ENCODE measurements around the gene SETD3.

The SETD3 gene

GRCh38 chr14:99516871-99517642 is 36.4 kb upstream of the SETD3 start:
- no peak for DNase-seq

- no peak for DNase-seq
Observed at GRCh38 chr14:99516156-99516870, 35.7 kb upstream of the SETD3 start.

- DNase-seq = no peak
Observed at GRCh38 chr14:99515301-99516155, 34.9 kb upstream of the SETD3 start.

DNA sequence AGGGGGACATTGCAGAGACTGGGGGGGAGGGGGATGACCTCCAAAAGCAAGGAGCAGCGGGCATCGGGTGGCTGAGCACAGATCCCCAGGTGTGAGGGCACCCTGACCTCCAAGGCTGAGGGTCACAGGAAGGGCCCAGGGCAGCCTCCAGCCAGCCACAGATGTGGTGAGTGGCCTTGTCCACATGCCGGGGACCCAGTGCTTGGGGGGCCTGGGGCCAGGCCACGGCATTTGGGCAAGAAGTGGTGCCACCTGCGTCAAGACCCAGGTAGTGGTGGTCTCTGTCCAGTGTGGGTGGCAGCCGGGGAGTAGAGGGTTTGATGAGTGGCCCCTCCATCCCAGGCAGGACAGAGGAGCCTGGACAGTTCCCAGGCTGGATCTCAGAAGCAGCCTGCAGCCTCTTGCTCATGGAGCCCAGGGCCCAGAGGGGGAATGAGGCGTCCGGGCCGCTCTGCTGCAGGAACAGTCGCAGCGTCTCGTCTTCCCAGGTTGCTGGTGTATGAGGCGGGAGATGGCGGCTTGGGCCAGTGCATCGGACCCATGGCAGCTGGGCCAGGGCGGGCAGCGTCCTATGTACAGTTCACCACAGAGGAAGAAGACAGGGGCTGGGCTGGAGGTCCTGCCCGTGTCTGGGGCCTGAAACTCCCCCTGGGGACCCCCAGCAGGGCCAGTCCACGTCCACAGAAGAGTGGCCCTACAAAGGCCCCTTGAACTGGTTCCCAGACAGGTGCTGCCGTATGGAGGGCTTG is 34.1 kb upstream of the SETD3 start:
- no peak for DNase-seq

DNA sequence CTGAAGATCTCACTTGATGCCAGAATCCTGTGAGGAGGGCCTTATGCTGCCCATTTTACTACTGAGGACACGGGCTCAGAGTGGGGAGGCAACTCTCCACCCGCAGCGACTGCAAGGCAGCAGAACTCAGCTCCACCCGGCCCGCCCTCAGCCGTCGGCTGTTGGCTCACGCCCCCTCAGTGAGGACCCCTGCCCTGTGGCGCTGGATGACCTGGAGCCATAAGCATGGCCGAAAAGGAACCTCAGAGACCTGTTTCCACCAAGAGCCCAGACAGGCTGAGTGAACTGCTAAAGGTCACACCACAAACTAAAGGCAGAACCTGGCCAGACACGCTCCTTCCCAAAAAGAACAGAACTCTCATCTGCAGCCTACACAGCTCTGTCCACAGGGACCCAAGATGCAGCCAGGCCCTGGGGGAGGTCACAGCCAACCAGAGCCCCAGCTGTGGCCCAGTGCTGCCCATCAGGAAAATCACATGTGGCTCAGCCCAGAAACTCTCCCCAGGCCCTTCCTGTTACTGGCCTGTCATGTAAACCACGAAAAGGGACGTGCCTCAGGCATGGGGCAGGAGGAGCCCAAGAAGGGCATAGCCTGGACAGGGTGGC is 33.4 kb upstream of the SETD3 start:
- DNase-seq = no peak

- DNase-seq = no peak
Observed at GRCh38 chr14:99513183-99513694, 32.6 kb upstream of the SETD3 start.

DNA sequence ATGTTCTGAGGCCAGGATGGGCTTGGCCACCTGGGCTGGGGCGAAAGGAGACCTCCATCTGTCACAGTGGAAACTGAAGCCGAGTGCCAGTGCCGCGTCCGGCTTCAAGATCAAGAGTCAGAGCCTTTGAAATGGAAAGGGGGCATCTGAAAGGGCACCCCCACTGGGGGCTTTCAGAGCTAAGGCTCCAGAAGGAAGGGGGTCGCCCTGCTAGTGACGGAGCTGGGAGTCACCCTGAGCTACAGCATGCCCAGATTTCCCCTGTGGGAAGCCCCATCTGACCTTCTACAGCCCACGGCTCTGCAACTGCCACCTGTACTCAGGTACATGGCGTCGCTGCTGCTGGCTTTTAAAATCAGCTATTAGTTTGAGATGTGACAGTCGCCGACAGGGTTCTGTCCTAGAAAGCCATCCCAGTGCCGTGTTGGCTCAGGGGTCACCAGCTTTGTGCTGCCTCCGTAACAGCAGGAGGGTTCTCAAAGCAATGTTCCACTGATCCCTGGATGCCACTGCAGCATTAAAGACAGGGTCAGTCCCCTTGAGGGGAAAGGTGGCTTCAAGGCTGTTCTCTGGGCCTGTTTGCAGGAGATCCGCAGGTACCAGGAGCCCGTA is 32.0 kb upstream of the SETD3 start:
- no peak for DNase-seq

GRCh38 chr14:99512110-99512449 is 31.4 kb upstream of the SETD3 start:
- DNase-seq = no peak

GRCh38 chr14:99511421-99512109 is 30.9 kb upstream of the SETD3 start:
- no peak for DNase-seq

DNA sequence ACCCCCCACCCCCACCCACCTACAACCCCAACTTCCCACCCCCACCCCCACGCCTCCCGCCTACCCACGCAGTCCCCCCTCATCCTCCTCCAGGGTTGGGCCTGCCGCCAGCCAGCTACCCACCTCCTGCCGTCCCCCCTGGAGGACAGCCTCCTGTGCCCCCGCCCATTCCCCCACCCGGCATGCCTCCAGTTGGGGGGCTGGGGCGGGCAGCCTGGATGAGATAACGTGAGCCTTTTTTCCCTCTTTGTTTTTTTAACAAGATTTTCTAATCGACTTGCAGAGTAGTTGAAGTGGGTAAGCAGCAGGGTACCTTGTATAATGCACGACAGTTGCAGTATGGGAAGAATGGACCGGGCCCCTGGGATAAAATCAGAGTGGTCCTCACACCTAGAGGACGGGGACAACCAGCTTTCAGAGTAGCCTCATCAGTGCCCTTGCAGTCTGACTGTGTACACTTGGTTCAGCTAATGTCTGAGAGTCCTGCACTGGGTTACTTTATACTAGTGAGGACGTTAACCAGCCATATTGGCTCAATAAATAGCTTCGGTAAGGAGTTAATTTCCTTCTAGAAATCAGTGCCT is 30.0 kb upstream of the SETD3 start:
- no peak for DNase-seq

DNA sequence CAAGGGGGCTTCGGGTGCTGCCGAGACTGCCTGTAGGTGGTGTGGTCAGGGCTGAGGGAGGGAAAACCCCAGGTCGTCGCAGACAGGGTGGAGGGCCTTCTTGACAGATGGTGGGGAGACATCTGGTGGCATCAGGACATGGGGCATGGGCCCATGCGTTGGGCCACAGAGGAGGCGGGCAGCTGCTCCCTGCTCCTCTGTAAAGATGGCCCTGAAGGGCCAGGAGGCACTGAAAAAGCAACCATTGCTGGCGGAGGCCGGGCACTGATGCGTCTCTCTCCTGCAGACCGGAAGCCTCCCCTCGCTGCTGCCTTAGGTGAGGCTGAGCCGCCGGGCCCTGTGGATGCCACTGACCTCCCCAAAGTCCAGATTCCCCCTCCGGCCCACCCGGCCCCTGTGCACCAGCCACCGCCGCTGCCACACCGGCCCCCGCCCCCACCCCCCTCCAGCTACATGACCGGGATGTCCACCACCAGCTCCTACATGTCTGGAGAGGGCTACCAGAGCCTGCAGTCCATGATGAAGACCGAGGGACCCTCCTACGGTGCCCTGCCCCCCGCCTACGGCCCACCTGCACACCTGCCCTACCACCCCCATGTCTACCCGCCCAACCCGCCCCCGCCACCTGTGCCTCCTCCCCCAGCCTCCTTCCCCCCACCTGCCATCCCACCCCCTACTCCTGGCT is 29.4 kb upstream of the SETD3 start:
- DNase-seq = no peak

DNA sequence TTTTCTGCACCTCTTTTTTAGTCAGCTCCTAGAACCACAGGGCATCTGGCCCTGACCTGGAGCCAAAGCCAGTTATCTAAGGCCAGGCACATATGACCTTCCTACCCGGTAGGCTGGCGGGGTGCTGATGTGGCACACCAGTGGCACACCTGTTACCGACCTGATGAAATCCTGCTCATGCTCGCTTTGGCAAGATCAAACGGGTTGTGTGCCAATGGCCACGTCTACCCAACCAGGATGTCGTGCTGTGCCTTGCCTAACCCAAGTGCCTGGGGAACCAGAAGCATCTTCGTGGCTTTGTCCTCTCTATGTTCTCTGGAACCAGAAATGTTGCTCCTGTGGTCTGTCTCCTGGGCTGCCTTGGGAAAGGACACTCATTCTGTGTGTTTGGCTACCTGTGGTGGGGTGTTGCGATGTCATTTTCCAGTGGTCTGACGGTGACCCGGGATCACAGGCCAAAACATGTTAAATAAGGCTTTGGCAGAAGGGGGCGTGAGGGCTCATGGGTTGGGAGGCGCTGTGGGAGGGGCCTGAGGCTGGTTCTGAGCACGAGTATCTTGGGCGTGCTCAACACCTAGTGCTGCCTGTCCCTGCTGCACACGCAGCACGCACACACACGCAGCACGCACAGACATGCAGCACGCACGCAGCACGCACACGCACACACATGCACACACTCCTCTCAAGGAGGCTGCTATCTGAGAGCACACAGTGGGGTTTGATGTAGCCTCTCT is 28.4 kb upstream of the SETD3 start:
- DNase-seq = no peak

GRCh38 chr14:99507860-99508640 is 27.4 kb upstream of the SETD3 start:
- no peak for DNase-seq

DNA sequence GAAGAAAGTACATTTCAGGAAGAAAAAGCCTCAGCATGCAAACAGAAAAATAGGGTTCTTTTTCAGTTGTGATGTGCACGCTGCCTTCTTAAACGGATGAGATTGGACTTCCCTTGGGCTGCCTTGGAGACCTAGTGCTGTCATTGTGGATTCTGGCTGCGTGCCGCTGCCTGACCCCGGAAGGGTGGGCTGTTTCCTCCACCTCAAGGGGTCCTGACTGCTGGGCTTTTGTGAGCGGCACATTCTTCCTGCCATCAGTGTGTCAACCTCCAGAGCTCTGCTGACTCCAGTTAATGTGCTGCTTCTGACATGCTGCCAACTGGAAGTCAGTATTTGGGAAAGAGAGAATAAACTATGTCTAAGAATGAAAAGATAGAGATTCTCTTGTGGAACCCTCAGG is 25.6 kb upstream of the SETD3 start:
- no peak for DNase-seq

DNA sequence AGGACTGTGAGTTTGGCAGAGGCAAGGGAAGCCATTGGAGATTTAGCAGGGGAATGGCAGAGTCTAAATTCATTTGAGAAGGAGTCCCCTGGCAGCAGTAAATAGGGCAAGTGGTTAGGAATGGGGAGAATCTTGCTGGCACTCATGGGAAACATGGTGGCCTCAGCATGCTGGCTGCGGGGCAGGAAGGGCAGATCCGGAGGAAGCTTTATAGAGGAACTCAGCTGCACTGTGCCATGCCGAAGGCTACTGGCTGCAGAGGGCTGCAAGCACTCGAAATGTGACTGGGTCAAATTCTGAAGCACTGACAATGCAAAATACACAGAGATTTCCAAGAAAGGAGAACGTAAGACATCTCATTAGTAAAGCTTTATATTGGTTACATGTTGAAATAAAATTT is 24.4 kb upstream of the SETD3 start:
- DNase-seq = no peak

DNA sequence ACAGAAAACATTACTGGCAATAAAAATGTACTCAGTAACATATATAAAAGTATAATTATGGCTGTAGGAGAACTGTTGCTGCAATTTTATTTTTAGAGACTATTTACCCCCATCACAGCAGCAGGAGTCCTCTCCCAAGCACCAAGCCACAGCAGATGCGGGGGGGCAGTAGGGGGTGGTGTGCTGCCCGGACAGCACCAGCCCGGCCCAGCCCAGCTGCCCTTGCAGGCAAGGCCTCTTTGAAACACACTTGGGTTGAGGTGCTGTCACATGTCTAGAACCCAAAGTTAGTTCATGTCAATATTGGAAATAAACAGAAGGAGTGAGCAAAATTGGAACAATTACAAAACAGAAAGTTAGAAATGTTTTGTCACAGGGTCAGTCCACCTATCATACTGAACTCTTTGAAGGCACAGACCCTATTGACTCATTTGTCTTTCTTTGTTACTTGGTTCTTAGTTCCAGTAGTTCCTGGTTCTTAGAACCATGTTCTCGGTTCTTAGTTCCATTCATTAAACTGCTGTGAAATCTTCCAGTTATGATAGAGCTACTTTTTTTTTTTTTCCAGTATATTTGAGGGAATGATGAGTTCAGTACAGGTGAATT is 23.3 kb upstream of the SETD3 start:
- DNase-seq = no peak

DNA sequence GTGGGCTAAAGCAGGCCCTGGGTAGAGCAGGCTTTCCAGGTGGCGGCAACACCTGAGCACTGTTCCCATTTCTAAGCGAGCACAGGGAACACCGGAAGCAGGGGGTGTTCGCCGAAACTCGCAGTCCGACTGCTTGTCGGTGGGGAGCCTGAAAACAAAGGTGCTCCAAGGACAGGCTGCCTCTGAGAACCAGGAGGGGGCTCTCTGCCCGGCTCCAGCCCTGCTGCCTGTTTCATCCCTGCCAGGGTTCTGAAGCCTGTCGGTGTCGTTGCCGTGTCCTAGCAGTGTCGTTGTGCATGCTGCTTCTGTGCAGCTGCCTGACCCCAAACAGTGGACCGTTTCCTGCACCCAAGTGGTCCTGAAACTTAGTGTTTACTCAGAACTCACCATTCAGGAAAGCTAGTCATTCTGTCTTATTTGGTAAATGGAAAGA is 22.3 kb upstream of the SETD3 start:
- DNase-seq = no peak

GRCh38 chr14:99497894-99498293 is 17.2 kb upstream of the SETD3 start:
- no peak for DNase-seq
